HepG2 (cell line): ENCODE data around the gene DDX6. TPM values are rescaled to one million over a fixed set of nuclear protein-coding genes. Genes with fewer than 3 reads are reported as not detected.

Experiments used
- POGZ ChIP-seq: sonication (generic); formaldehyde crosslinking; IDR thresholded peaks from 2 replicates; pipeline ENCODE4 v1.4.0; 2020; ENCODE audit warnings: mild to moderate bottlenecking, missing genetic modification reagents
- REST ChIP-seq, 2 experiments: IDR thresholded peaks; 2 replicates each; pipeline ENCODE4 v1.6.1; 2011 to 2012; ENCODE audit warnings: low read length in 2 of 2, borderline replicate concordance in 1 of 2, low read depth in 1 of 2, mild to moderate bottlenecking in 1 of 2, moderate library complexity in 1 of 2
- RFX3 ChIP-seq: IDR thresholded peaks from 2 replicates; pipeline ENCODE4 v1.6.1; 2016; ENCODE audit warnings: missing biosample characterization, missing genetic modification reagents
- SP5 ChIP-seq: IDR thresholded peaks from 2 replicates; pipeline ENCODE4 v1.6.1; 2016; ENCODE audit warnings: low read depth, borderline replicate concordance
- SSRP1 ChIP-seq: IDR thresholded peaks from 2 replicates; pipeline ENCODE4 v1.6.1; 2016; ENCODE audit warnings: control low read depth
- TIGD3 ChIP-seq: sonication (generic); formaldehyde crosslinking; IDR thresholded peaks from 2 replicates; pipeline ENCODE4 v1.5.1; 2020; ENCODE audit warnings: mild to moderate bottlenecking, missing genetic modification reagents, borderline replicate concordance
- TOPORS ChIP-seq: sonication (generic); formaldehyde crosslinking; IDR thresholded peaks from 2 replicates; pipeline ENCODE4 v1.8.0; 2023; ENCODE audit warnings: mild to moderate bottlenecking, missing genetic modification reagents
- ZNF337 ChIP-seq: sonication (generic); formaldehyde crosslinking; IDR thresholded peaks from 2 replicates; pipeline ENCODE4 v1.5.1; 2020; ENCODE audit warnings: missing genetic modification reagents, low read depth, mild to moderate bottlenecking, borderline replicate concordance
- ZNF609 ChIP-seq: sonication (generic); formaldehyde crosslinking; IDR thresholded peaks from 2 replicates; pipeline ENCODE4 v1.4.0; 2020; ENCODE audit warnings: mild to moderate bottlenecking, missing genetic modification reagents, borderline replicate concordance
- ZNF704 ChIP-seq: sonication (generic); formaldehyde crosslinking; IDR thresholded peaks from 2 replicates; pipeline ENCODE4 v1.8.1; 2023; ENCODE audit warnings: mild to moderate bottlenecking, inconsistent platforms, moderate library complexity, missing genetic modification reagents, borderline replicate concordance
- ZNF746 ChIP-seq: sonication (generic); formaldehyde crosslinking; IDR thresholded peaks from 2 replicates; pipeline ENCODE4 v1.8.0; 2022; ENCODE audit warnings: mild to moderate bottlenecking, missing genetic modification reagents
- ZXDC ChIP-seq: sonication (generic); formaldehyde crosslinking; IDR thresholded peaks from 2 replicates; pipeline ENCODE4 v1.5.0; 2020; ENCODE audit warnings: mild to moderate bottlenecking, missing genetic modification reagents
- polyA plus RNA-seq, 8 experiments: library from polyadenylated mRNA; depleted of rRNA in 3 of 8; stranded (reverse) in 7 of 8; unstranded in 1 of 8; fragments of >200 nt; fragmentation: Illumina TruSeq in 4 of 8; extraction: Trizol in 4 of 8; gene quantifications; 2 replicates each; pipeline versions ENCODE4 v1.2.1 to v1.2.3, GENCODE V29; 2011 to 2016; ENCODE audit warnings: low read depth in 4 of 8, missing spikeins in 1 of 8, mixed read lengths in 1 of 8; ENCODE audit not compliant: insufficient read depth in 1 of 8
- total RNA-seq, 5 experiments: library from RNA; depleted of rRNA; stranded (reverse); fragments of >200 nt; fragmentation: Illumina TruSeq; extraction: Trizol; gene quantifications; 2 replicates each; pipeline ENCODE4 v1.2.3, GENCODE V29; 2016; ENCODE audit warnings: low read depth in 1 of 5

The DDX6 gene
- total and polyA plus RNA-seq, 2 of the 13 experiments (the other 11 are each of a cell fraction or from before 2014, with no cell fraction given), result 20.9 to 59.2 TPM

GRCh38 chr11:118708296-118708695 lies 82.7 kb downstream of the DDX6 start (continued):
- TF ChIP-seq ZNF609 (CRISPR knock-in tag), result no peak
- no peak for TF ChIP-seq RFX3
- no peak for TF ChIP-seq REST (IDR thresholded peaks at IDR 0.05; ENCODE audit: borderline replicate concordance in 1 of 2, low read depth in 1 of 2, low read length in 2 of 2)
- no peak for TF ChIP-seq SSRP1 (CRISPR knock-in tag)
- TF ChIP-seq ZXDC (CRISPR knock-in tag), result no peak
- no peak for TF ChIP-seq ZNF337 (CRISPR knock-in tag)
- no peak for TF ChIP-seq ZNF746
- no peak for TF ChIP-seq TOPORS
- TF ChIP-seq ZNF704 (CRISPR knock-in tag), result no peak
- no peak for TF ChIP-seq TIGD3 (CRISPR knock-in tag)
- TF ChIP-seq POGZ (CRISPR knock-in tag), result no peak
- no peak for TF ChIP-seq SP5 (CRISPR knock-in tag)
